IMR-90 (cell line): ENCODE results near the gene SGMS1. TPM values are rescaled to one million over a fixed set of nuclear protein-coding genes. Genes with fewer than 3 reads are reported as not detected.

ENCODE experiments used
- ATAC-seq: fragments of 200-7000 bp; cut with Tn5 transposase; 2 replicates; pipeline ENCODE4 v1.9.1; 2020; ENCODE audit warnings: low read depth, mild to moderate bottlenecking, moderate library complexity
- BruUV-seq: library from RNA; stranded (reverse); fragments of 400-500 nt; replicated peaks from 2 replicates; lab custom pipeline; 2021; lab: Mats Ljungman, UMichigan
- CTCF ChIA-PET: fragments of 300-600 bp; formaldehyde crosslinking; extraction: SDS; loops from one replicate; lab custom pipeline; 2021; ENCODE audit warnings: antibody characterized with exemption; lab: Yijun Ruan, JAX
- POLR2A ChIA-PET: fragments of 300-600 bp; sonication (Branson Sonifier 250); formaldehyde crosslinking; loops from one replicate; lab custom pipeline; 2022; ENCODE audit warnings: antibody characterized with exemption; ENCODE audit not compliant: unreplicated experiment; lab: Charles Lee
- DNase-seq: peaks from one replicate; pipeline ENCODE4 v3.0.0; 2013
- H2AFZ ChIP-seq: replicated peaks from 2 replicates; pipeline ENCODE3; 2013; ENCODE audit warnings: low read length, mild to moderate bottlenecking; ENCODE audit not compliant: poor library complexity
- H2AK5ac ChIP-seq: 2 replicates; pipeline ENCODE4 v1.6.1; 2013; ENCODE audit warnings: low read depth, low read length, inconsistent platforms
- H2AK9ac ChIP-seq: replicated peaks from 2 replicates; pipeline ENCODE3; 2013; ENCODE audit warnings: mild to moderate bottlenecking, low read depth, low read length, moderate library complexity; ENCODE audit not compliant: poor library complexity
- H2BK120ac ChIP-seq: 2 replicates; pipeline ENCODE4 v1.6.1; 2013; ENCODE audit warnings: low read depth, low read length, inconsistent platforms
- H2BK15ac ChIP-seq: 3 replicates; pipeline ENCODE4 v1.6.1; 2013; ENCODE audit warnings: low read depth, low read length, inconsistent platforms
- H2BK20ac ChIP-seq: 2 replicates; pipeline ENCODE4 v1.6.1; 2013; ENCODE audit warnings: low read depth, mild to moderate bottlenecking, inconsistent platforms, low read length, moderate library complexity
- H2BK5ac ChIP-seq: 2 replicates; pipeline ENCODE4 v1.6.1; 2013; ENCODE audit warnings: mild to moderate bottlenecking, low read depth, low read length, inconsistent platforms; ENCODE audit not compliant: poor library complexity, severe bottlenecking
- H3K14ac ChIP-seq: replicated peaks from 2 replicates; pipeline ENCODE4 v1.6.1; 2013; ENCODE audit warnings: low read depth, low read length, inconsistent platforms
- H3K18ac ChIP-seq: 2 replicates; pipeline ENCODE4 v1.6.1; 2013; ENCODE audit warnings: low read depth, low read length, control low read depth
- H3K23ac ChIP-seq: 2 replicates; pipeline ENCODE4 v1.6.1; 2013; ENCODE audit warnings: low read depth, low read length, inconsistent platforms
- H3K27ac ChIP-seq: 2 replicates; pipeline ENCODE4 v1.5.1; 2013; ENCODE audit warnings: mild to moderate bottlenecking, control low read depth, low read length; ENCODE audit not compliant: insufficient read depth
- H3K27me3 ChIP-seq: 2 replicates; pipeline ENCODE4 v1.6.1; 2013; ENCODE audit warnings: low read length; ENCODE audit not compliant: control insufficient read depth, insufficient read depth
- H3K36me3 ChIP-seq: 2 replicates; pipeline ENCODE4 v1.6.1; 2013; ENCODE audit warnings: low read length, mixed read lengths; ENCODE audit not compliant: control insufficient read depth, insufficient read depth
- H3K4ac ChIP-seq: 2 replicates; pipeline ENCODE4 v1.6.1; 2013; ENCODE audit warnings: low read depth, low read length, inconsistent platforms
- H3K4me1 ChIP-seq: 2 replicates; pipeline ENCODE4 v1.6.1; 2013; ENCODE audit warnings: low read length, mixed read lengths; ENCODE audit not compliant: control insufficient read depth, insufficient read depth
- H3K4me2 ChIP-seq: 2 replicates; pipeline ENCODE4 v1.6.1; 2013; ENCODE audit warnings: low read depth, mild to moderate bottlenecking, control low read depth, low read length, moderate library complexity
- H3K4me3 ChIP-seq: 2 replicates; pipeline ENCODE4 v1.5.1; 2013; ENCODE audit warnings: low read depth, mild to moderate bottlenecking, control low read depth, low read length, moderate library complexity; ENCODE audit not compliant: insufficient read depth
- H3K56ac ChIP-seq: 2 replicates; pipeline ENCODE4 v1.6.1; 2013; ENCODE audit warnings: low read length, inconsistent platforms; ENCODE audit not compliant: insufficient read depth; ENCODE audit errors: extremely low read depth
- H3K79me1 ChIP-seq, 2 experiments: 2 replicates each; pipeline ENCODE4 v1.6.1; 2013; ENCODE audit warnings: low read length in 2 of 2, inconsistent platforms in 1 of 2, low read depth in 1 of 2
- H3K9ac ChIP-seq: 2 replicates; pipeline ENCODE4 v1.6.1; 2013; ENCODE audit warnings: low read depth, low read length, control low read depth
- H3K9me1 ChIP-seq: 2 replicates; pipeline ENCODE4 v1.6.1; 2013; ENCODE audit warnings: low read length, inconsistent platforms; ENCODE audit not compliant: insufficient read depth
- H3K9me3 ChIP-seq: 2 replicates; pipeline ENCODE4 v1.6.1; 2013; ENCODE audit warnings: low read length; ENCODE audit not compliant: control insufficient read depth, insufficient read depth
- H4K20me1 ChIP-seq: 2 replicates; pipeline ENCODE4 v1.6.1; 2013; ENCODE audit warnings: low read length, inconsistent platforms; ENCODE audit not compliant: insufficient read depth
- H4K5ac ChIP-seq: 2 replicates; pipeline ENCODE4 v1.6.1; 2013; ENCODE audit warnings: mild to moderate bottlenecking, low read depth, low read length, control low read depth
- H4K8ac ChIP-seq, 2 experiments: 2 replicates each; pipeline ENCODE4 v1.6.1; 2013; ENCODE audit warnings: low read depth in 2 of 2, low read length in 2 of 2, control low read depth in 1 of 2, inconsistent platforms in 1 of 2
- H4K91ac ChIP-seq: 2 replicates; pipeline ENCODE4 v1.6.1; 2013; ENCODE audit warnings: low read depth, low read length, inconsistent platforms; ENCODE audit not compliant: insufficient read depth
- BHLHE40 ChIP-seq: fragments of 150-350 bp; IDR thresholded peaks from 2 replicates; pipeline ENCODE4 v1.6.1; 2016; ENCODE audit warnings: mild to moderate bottlenecking, low read depth, low read length
- CEBPB ChIP-seq: IDR thresholded peaks from 2 replicates; pipeline ENCODE4 v1.6.1; 2012; ENCODE audit warnings: low read depth, low read length, improper control_type of control experiment
- CHD1 ChIP-seq: IDR thresholded peaks from 2 replicates; pipeline ENCODE4 v1.6.1; 2012; ENCODE audit warnings: low read depth, low read length, improper control_type of control experiment
- FOS ChIP-seq: fragments of 150-350 bp; IDR thresholded peaks from 2 replicates; pipeline ENCODE4 v1.6.1; 2016; ENCODE audit warnings: low read depth, low read length
- MAFK ChIP-seq: IDR thresholded peaks from 2 replicates; pipeline ENCODE4 v1.6.1; 2012; ENCODE audit warnings: low read depth, low read length, improper control_type of control experiment
- MAZ ChIP-seq: IDR thresholded peaks from 2 replicates; pipeline ENCODE4 v1.6.1; 2012; ENCODE audit warnings: low read depth, mild to moderate bottlenecking, low read length, improper control_type of control experiment, moderate library complexity, borderline replicate concordance
- MXI1 ChIP-seq: IDR thresholded peaks from 2 replicates; pipeline ENCODE4 v1.6.1; 2012; ENCODE audit warnings: low read depth, mild to moderate bottlenecking, low read length, moderate library complexity, borderline replicate concordance
- NFE2L2 ChIP-seq: fragments of 150-350 bp; IDR thresholded peaks from 2 replicates; pipeline ENCODE4 v1.6.1; 2016; ENCODE audit warnings: low read depth, mild to moderate bottlenecking, low read length
- POLR2A ChIP-seq: IDR thresholded peaks from 2 replicates; pipeline ENCODE4 v1.6.1; 2012; ENCODE audit warnings: mild to moderate bottlenecking, low read depth, low read length
- RAD21 ChIP-seq: IDR thresholded peaks from 2 replicates; pipeline ENCODE4 v1.6.1; 2012; ENCODE audit warnings: low read length, improper control_type of control experiment
- RCOR1 ChIP-seq: IDR thresholded peaks from 2 replicates; pipeline ENCODE4 v1.6.1; 2012; ENCODE audit warnings: mild to moderate bottlenecking, low read length, improper control_type of control experiment; ENCODE audit not compliant: insufficient replicate concordance
- RFX5 ChIP-seq: IDR thresholded peaks from 2 replicates; pipeline ENCODE4 v1.8.0; 2012; ENCODE audit warnings: low read depth, mild to moderate bottlenecking, low read length, moderate library complexity
- SMC3 ChIP-seq: fragments of 150-350 bp; IDR thresholded peaks from 2 replicates; pipeline ENCODE4 v1.6.1; 2016; ENCODE audit warnings: low read depth, mild to moderate bottlenecking, antibody characterized with exemption, low read length, moderate library complexity
- WGBS, 2 experiments: methylation state at CpG; one replicate each; pipeline versions ENCODE4 v1.1.5 to v1.1.7; 2013; ENCODE audit warnings: missing lambda C conversion rate in 2 of 2; ENCODE audit not compliant: insufficient read length in 1 of 2; ENCODE audit errors: extremely low coverage in 2 of 2; 5-methylcytosine and 5-hydroxymethylcytosine counted together
- dilution Hi-C: fragments of 300-500 bp; cut with HindIII; formaldehyde crosslinking; loops from one replicate; pipeline ENCODE4 v1.14.3; 2018; ENCODE audit warnings: low sequenced_read_pairs; ENCODE audit not compliant: unreplicated experiment
- in situ Hi-C: fragments of 300-500 bp; cut with MboI; formaldehyde crosslinking; loops from 3 replicates; pipeline ENCODE4 v1.14.3; 2019; ENCODE audit warnings: low sequenced_read_pairs, inconsistent platforms, mixed read lengths
- intact Hi-C: fragments of 100-400 bp; cut with micrococcal nuclease; formaldehyde crosslinking; loops from 2 replicates; pipeline ENCODE4 v1.10.0; 2022
- polyA plus RNA-seq, 3 experiments: library from polyadenylated mRNA; depleted of rRNA; stranded (reverse); fragments of >200 nt; gene quantifications; 2 replicates each; pipeline ENCODE4 v1.2.3, GENCODE V29; 2012; ENCODE audit warnings: low replicate concordance in 1 of 3
- total RNA-seq: library from RNA; depleted of rRNA; stranded (reverse); fragments of >200 nt; gene quantifications from 2 replicates; pipeline ENCODE4 v1.2.3, GENCODE V29; 2012
- TF ChIP-seq, protein P1 (sequence below): fragments of 150-350 bp; IDR thresholded peaks from 2 replicates; pipeline ENCODE4 v1.6.1; 2016; ENCODE audit warnings: low read depth, mild to moderate bottlenecking, low read length, moderate library complexity, borderline replicate concordance
- TF ChIP-seq, protein P2 (sequence below): fragments of 150-350 bp; IDR thresholded peaks from 2 replicates; pipeline ENCODE4 v1.6.1; 2017; ENCODE audit warnings: mild to moderate bottlenecking, antibody characterized with exemption, low read length, low read depth
- TF ChIP-seq, protein P3 (sequence below): conservative IDR thresholded peaks from 2 replicates; pipeline ENCODE4 v1.5.1; 2012; ENCODE audit warnings: mild to moderate bottlenecking, low read depth, low read length, improper control_type of control experiment

Gene SGMS1
- total and polyA plus RNA-seq, 2 of the 4 experiments (the other 2 are of a cell fraction) = 9.8 to 30.8 TPM

GRCh38 chr10:50388181-50388580 is 235.6 kb downstream of the SGMS1 start:
- H2AK5ac ChIP-seq = no peak overlapping the region
- H3K27me3 ChIP-seq = no peaks in the 10 kb centered on the region
- no peak overlapping the region for H2AFZ ChIP-seq
- WGBS, 2 experiments = no CpG with 5 or more reads among the region's 2 CpGs
- H2BK15ac ChIP-seq = no peak overlapping the region
- intact Hi-C loops = no loop called here
- no peak overlapping the region for H3K27ac ChIP-seq
- H3K23ac ChIP-seq = no peak overlapping the region
- ATAC-seq (no peak), DNase-seq (no peak)
- H3K4me1 ChIP-seq = no peaks in the 10 kb centered on the region
- H3K9ac ChIP-seq = no peak overlapping the region
- no peaks in the 10 kb centered on the region for H3K36me3 ChIP-seq
- H3K4me2 ChIP-seq = no peak overlapping the region
- no peak for TF ChIP-seq CEBPB
- no peak for TF ChIP-seq SMC3
- no peak for TF ChIP-seq NFE2L2
- TF ChIP-seq MXI1 = no peak
- TF ChIP-seq, protein P1, sequence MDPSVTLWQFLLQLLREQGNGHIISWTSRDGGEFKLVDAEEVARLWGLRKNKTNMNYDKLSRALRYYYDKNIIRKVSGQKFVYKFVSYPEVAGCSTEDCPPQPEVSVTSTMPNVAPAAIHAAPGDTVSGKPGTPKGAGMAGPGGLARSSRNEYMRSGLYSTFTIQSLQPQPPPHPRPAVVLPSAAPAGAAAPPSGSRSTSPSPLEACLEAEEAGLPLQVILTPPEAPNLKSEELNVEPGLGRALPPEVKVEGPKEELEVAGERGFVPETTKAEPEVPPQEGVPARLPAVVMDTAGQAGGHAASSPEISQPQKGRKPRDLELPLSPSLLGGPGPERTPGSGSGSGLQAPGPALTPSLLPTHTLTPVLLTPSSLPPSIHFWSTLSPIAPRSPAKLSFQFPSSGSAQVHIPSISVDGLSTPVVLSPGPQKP = no peak
- no peak for TF ChIP-seq BHLHE40
- TF ChIP-seq MAZ = no peak
- TF ChIP-seq MAFK = no peak
- TF ChIP-seq, protein P2, sequence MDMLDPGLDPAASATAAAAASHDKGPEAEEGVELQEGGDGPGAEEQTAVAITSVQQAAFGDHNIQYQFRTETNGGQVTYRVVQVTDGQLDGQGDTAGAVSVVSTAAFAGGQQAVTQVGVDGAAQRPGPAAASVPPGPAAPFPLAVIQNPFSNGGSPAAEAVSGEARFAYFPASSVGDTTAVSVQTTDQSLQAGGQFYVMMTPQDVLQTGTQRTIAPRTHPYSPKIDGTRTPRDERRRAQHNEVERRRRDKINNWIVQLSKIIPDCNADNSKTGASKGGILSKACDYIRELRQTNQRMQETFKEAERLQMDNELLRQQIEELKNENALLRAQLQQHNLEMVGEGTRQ = no peak
- TF ChIP-seq RAD21 = no peak
- TF ChIP-seq, protein P3, sequence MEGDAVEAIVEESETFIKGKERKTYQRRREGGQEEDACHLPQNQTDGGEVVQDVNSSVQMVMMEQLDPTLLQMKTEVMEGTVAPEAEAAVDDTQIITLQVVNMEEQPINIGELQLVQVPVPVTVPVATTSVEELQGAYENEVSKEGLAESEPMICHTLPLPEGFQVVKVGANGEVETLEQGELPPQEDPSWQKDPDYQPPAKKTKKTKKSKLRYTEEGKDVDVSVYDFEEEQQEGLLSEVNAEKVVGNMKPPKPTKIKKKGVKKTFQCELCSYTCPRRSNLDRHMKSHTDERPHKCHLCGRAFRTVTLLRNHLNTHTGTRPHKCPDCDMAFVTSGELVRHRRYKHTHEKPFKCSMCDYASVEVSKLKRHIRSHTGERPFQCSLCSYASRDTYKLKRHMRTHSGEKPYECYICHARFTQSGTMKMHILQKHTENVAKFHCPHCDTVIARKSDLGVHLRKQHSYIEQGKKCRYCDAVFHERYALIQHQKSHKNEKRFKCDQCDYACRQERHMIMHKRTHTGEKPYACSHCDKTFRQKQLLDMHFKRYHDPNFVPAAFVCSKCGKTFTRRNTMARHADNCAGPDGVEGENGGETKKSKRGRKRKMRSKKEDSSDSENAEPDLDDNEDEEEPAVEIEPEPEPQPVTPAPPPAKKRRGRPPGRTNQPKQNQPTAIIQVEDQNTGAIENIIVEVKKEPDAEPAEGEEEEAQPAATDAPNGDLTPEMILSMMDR = no peak
- TF ChIP-seq FOS = no peak
- TF ChIP-seq RCOR1 = no peak
- TF ChIP-seq POLR2A = no peak
- TF ChIP-seq CHD1 = no peak
- TF ChIP-seq RFX5 = no peak
- H3K56ac ChIP-seq = no peak overlapping the region
- H4K20me1 ChIP-seq = no peaks in the 10 kb centered on the region
- H2BK5ac ChIP-seq = no peak overlapping the region
- no peak overlapping the region for H2BK120ac ChIP-seq
- no peaks in the 10 kb centered on the region for H3K9me1 ChIP-seq
- H3K9me3 ChIP-seq = no peaks in the 10 kb centered on the region
- H3K79me1 ChIP-seq = peaks cover 19 to 42% of the 10 kb centered on the region in 2 experiments
- H4K91ac ChIP-seq = no peak overlapping the region
- H2BK20ac ChIP-seq = no peak overlapping the region
- no peak overlapping the region for H3K4me3 ChIP-seq
- no peak overlapping the region for H2AK9ac ChIP-seq
- BruUV-seq = no TSS peak
- no peak overlapping the region for H3K4ac ChIP-seq
- H3K18ac ChIP-seq = no peak overlapping the region
- H3K14ac ChIP-seq = no peak overlapping the region
- no peak overlapping the region for H4K5ac ChIP-seq
- CTCF ChIA-PET = no interaction called here
- in situ Hi-C loops = no loop called here
- dilution Hi-C loops = no loop called here
- H4K8ac ChIP-seq = no peak overlapping the region
- POLR2A ChIA-PET = no interaction called here
